HCT116 (cell line): Measurements from ENCODE around the gene NFIX. TPM values are rescaled to one million over a fixed set of nuclear protein-coding genes. Genes with fewer than 3 reads are reported as not detected.

Source experiments
- ATAC-seq: fragments of 200-7000 bp; cut with Tn5 transposase; 2 replicates; pipeline ENCODE4 v1.9.1; 2020; ENCODE audit warnings: mild to moderate bottlenecking, moderate library complexity
- BruUV-seq: library from RNA; stranded (reverse); fragments of 400-500 nt; replicated peaks from 2 replicates; lab custom pipeline; 2021; lab: Mats Ljungman, UMichigan
- CTCF ChIA-PET: fragments of 300-600 bp; sonication (Branson Sonifier 250); formaldehyde crosslinking; loops from one replicate; lab custom pipeline; 2021; ENCODE audit warnings: antibody characterized with exemption; lab: Charles Lee
- POLR2A ChIA-PET: fragments of 300-600, 350-600 bp; sonication (Branson Sonifier 250); formaldehyde crosslinking; loops from one replicate; lab custom pipeline; 2021; ENCODE audit warnings: antibody characterized with exemption; lab: Charles Lee
- RAD21 ChIA-PET, 2 experiments: fragments of 300-600 bp; sonication (Branson Sonifier 250); formaldehyde crosslinking; loops; one replicate each; lab custom pipeline; 2023; ENCODE audit warnings: low total read pairs in 2 of 2; ENCODE audit not compliant: uncharacterized antibody in 2 of 2, unreplicated experiment in 2 of 2, low non-redundant PET in 1 of 2; lab: Charles Lee
- DNase-seq: peaks from one replicate; pipeline ENCODE4 v3.0.0-alpha.2; 2010; ENCODE audit warnings: low read depth, low spot score
- H2AFZ ChIP-seq: fragments of 200-600 bp; shearing (Covaris generic), sonication (generic); 2 replicates; pipeline ENCODE4 v1.6.1; 2017; ENCODE audit warnings: low read depth, mixed run types, mixed read lengths, antibody characterized with exemption, low read length; ENCODE audit not compliant: poor library complexity, severe bottlenecking
- H3K27ac ChIP-seq: 2 replicates; pipeline ENCODE4 v1.5.1; 2012; ENCODE audit warnings: low read depth, low read length
- H3K27me3 ChIP-seq: fragments of 200-600 bp; sonication (generic); 2 replicates; pipeline ENCODE4 v1.6.1; 2016; ENCODE audit warnings: mixed run types, low read length, mixed read lengths; ENCODE audit not compliant: insufficient read depth
- H3K36me3 ChIP-seq, 2 experiments: fragments of 200-500 bp in 1 of 2; fragments of 200-600 bp in 1 of 2; sonication (Bioruptor generic) in 1 of 2; sonication (generic) in 1 of 2; 2 replicates each; pipeline versions ENCODE4 v1.5.1 to v1.6.1; 2014 to 2016; ENCODE audit warnings: low read length in 2 of 2, inconsistent platforms in 1 of 2, mixed read lengths in 1 of 2, mixed run types in 1 of 2; ENCODE audit not compliant: insufficient read depth in 2 of 2, control insufficient read depth in 1 of 2
- H3K4me1 ChIP-seq, 2 experiments: fragments of 200-600 bp in 1 of 2; sonication (generic) in 1 of 2; 2 replicates each; pipeline versions ENCODE4 v1.5.1 to v1.6.1; 2012 to 2017; ENCODE audit warnings: low read length in 2 of 2, inconsistent platforms in 1 of 2, mild to moderate bottlenecking in 1 of 2, mixed read lengths in 1 of 2, mixed run types in 1 of 2, moderate library complexity in 1 of 2; ENCODE audit not compliant: insufficient read depth in 2 of 2, control insufficient read depth in 1 of 2
- H3K4me2 ChIP-seq: fragments of 200-600 bp; sonication (generic); 2 replicates; pipeline ENCODE4 v1.6.1; 2017; ENCODE audit warnings: mixed run types, low read length, mixed read lengths
- H3K4me3 ChIP-seq, 2 experiments: fragments of 200-600 bp in 1 of 2; sonication (generic) in 1 of 2; replicated peaks in 1 of 2; 2 replicates each; pipeline ENCODE4 v1.5.1; 2011 to 2016; ENCODE audit warnings: low read length in 2 of 2, control low read depth in 1 of 2, low read depth in 1 of 2, mild to moderate bottlenecking in 1 of 2, mixed read lengths in 1 of 2, mixed run types in 1 of 2
- H3K79me2 ChIP-seq: fragments of 200-600 bp; sonication (generic); 2 replicates; pipeline ENCODE4 v1.6.1; 2017; ENCODE audit warnings: mild to moderate bottlenecking, mixed run types, low read length, moderate library complexity, mixed read lengths; ENCODE audit not compliant: insufficient read depth
- H3K9ac ChIP-seq: fragments of 200-600 bp; sonication (generic); 2 replicates; pipeline ENCODE4 v1.6.1; 2016; ENCODE audit warnings: low read length, mixed read lengths
- H3K9me2 ChIP-seq: fragments of 200-600 bp; sonication (generic), shearing (Covaris generic); 2 replicates; pipeline ENCODE4 v1.6.1; 2017; ENCODE audit warnings: mixed run types, mild to moderate bottlenecking, moderate library complexity; ENCODE audit not compliant: insufficient read depth
- H3K9me3 ChIP-seq, 2 experiments: fragments of 200-500 bp in 1 of 2; fragments of 200-600 bp in 1 of 2; sonication (Bioruptor generic) in 1 of 2; sonication (generic) in 1 of 2; 2 replicates each; pipeline ENCODE4 v1.6.1; 2014 to 2017; ENCODE audit warnings: low read length in 2 of 2, mixed read lengths in 2 of 2, inconsistent platforms in 1 of 2, low read depth in 1 of 2, mild to moderate bottlenecking in 1 of 2, mixed run types in 1 of 2, moderate library complexity in 1 of 2; ENCODE audit not compliant: control insufficient read depth in 1 of 2, insufficient read depth in 1 of 2
- H4K20me1 ChIP-seq: fragments of 200-600 bp; sonication (generic), shearing (Covaris generic); 2 replicates; pipeline ENCODE4 v1.6.1; 2017; ENCODE audit warnings: mixed run types, mild to moderate bottlenecking, moderate library complexity; ENCODE audit not compliant: insufficient read depth
- CBX3 ChIP-seq: IDR thresholded peaks from 2 replicates; pipeline ENCODE4 v1.6.1; 2012; ENCODE audit warnings: low read depth
- CEBPB ChIP-seq: IDR thresholded peaks from 2 replicates; pipeline ENCODE4 v1.6.1; 2012; ENCODE audit warnings: low read depth
- EGR1 ChIP-seq: IDR thresholded peaks from 2 replicates; pipeline ENCODE4 v1.6.1; 2012; ENCODE audit warnings: low read depth
- FOSL1 ChIP-seq: IDR thresholded peaks from 2 replicates; pipeline ENCODE4 v1.6.1; 2012; ENCODE audit warnings: low read depth
- JUND ChIP-seq: IDR thresholded peaks from 2 replicates; pipeline ENCODE4 v1.6.1; 2012
- POLR2A ChIP-seq: IDR thresholded peaks from 2 replicates; pipeline ENCODE4 v1.7.0; 2011; ENCODE audit warnings: borderline replicate concordance; ENCODE audit not compliant: insufficient read depth, insufficient read length; ENCODE audit errors: extremely low read depth
- POLR2AphosphoS5 ChIP-seq: IDR thresholded peaks from 2 replicates; pipeline ENCODE4 v1.6.1; 2011; ENCODE audit warnings: mild to moderate bottlenecking, low read depth, low read length, moderate library complexity
- RAD21 ChIP-seq: IDR thresholded peaks from 2 replicates; pipeline ENCODE4 v1.6.1; 2012; ENCODE audit warnings: low read depth, mild to moderate bottlenecking
- SRF ChIP-seq: IDR thresholded peaks from 2 replicates; pipeline ENCODE4 v1.6.1; 2012; ENCODE audit warnings: low read depth
- TCF7L2 ChIP-seq: IDR thresholded peaks from 2 replicates; pipeline ENCODE4 v1.7.0; 2011; ENCODE audit warnings: borderline replicate concordance, inconsistent platforms; ENCODE audit not compliant: insufficient read depth, insufficient read length; ENCODE audit errors: extremely low read depth
- ZFX ChIP-seq: fragments of 450-650 bp; IDR thresholded peaks from 2 replicates; pipeline ENCODE4 v1.6.1; 2017
- ZNF274 ChIP-seq: fragments of 200-500 bp; sonication (Bioruptor generic); IDR thresholded peaks from 2 replicates; pipeline ENCODE4 v1.6.1; 2014; ENCODE audit warnings: mild to moderate bottlenecking, low read depth, low read length, inconsistent platforms
- intact Hi-C: fragments of 100-400 bp; cut with micrococcal nuclease; formaldehyde crosslinking; loops from 2 replicates; pipeline ENCODE4 v1.10.0; 2022
- total RNA-seq: library from RNA; stranded (reverse); gene quantifications from one replicate; pipeline ENCODE4 v1.2.1, GENCODE V29; 2021; ENCODE audit not compliant: unreplicated experiment
- TF ChIP-seq, protein P1 (sequence below), 3 experiments: fragments of 200-600 bp in 1 of 3; sonication (generic) in 1 of 3; IDR thresholded peaks in 2 of 3; conservative IDR thresholded peaks in 1 of 3; 2 replicates each; pipeline ENCODE4 v1.5.1; 2012 to 2017; ENCODE audit warnings: low read depth in 2 of 3, low read length in 2 of 3, antibody characterized with exemption in 1 of 3, borderline replicate concordance in 1 of 3, control low read depth in 1 of 3, mild to moderate bottlenecking in 1 of 3, mixed read lengths in 1 of 3, mixed run types in 1 of 3, moderate library complexity in 1 of 3; ENCODE audit not compliant: insufficient read depth in 1 of 3
- TF ChIP-seq, protein P2 (sequence below): IDR thresholded peaks from 2 replicates; pipeline ENCODE4 v1.6.1; 2012; ENCODE audit warnings: low read depth

The NFIX gene
- total RNA-seq, 1 experiment from 2014 or later = 34.8 TPM

DNA sequence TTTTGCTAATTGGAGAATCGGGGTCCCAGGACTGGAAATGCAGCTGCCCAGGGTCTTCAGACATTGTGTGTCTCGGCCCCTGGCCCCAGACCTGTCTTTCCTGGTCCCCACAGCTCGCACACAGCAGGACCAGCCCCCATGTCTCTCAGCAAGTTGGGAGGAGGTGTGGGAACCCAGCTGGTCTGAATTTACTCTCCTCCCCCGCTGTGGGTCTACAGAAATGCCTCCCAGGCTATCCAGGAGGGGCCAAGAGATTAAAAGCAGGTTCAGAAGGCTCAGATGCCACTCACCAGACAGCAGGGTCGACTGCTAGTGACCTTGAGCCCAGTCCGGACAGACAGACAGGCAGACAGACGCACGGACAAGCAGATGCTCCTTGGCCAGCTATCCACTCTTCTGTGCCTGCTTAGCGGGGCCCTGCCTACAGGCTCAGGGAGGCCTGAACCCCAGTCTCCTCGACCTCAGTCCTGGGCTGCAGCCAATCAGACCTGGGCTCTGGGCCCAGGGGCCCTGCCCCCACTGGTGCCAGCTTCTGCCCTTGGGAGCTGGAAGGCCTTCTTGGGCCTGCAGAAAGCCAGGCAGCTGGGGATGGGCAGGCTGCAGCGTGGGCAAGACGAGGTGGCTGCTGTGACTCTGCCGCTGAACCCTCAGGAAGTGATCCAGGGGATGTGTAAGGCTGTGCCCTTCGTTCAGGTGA is 25.8 kb upstream of the NFIX start, which contains the start of gene DAND5:
Gene DAND5 (plus strand): TSS at position 285 of the 697 bp plus-strand sequence. CDS start 85 bp downstream, at position 370.
- POLR2A ChIA-PET = no interaction called here
- Histone ChIP-seq H3K79me2 (no peaks in the 10 kb centered on the region), H3K4me1 (peaks cover 3 to 22% of the 10 kb centered on the region in 2 experiments; a peak in 3 of 4 replicates), H3K4me3 (no peak within 1 kb of the TSS), H3K4me2 (no peak within 1 kb of the TSS), H3K9ac (no peak within 1 kb of the TSS), H3K9me3 (no peaks in the 10 kb centered on the region), H3K27me3 (no peaks in the 10 kb centered on the region), H2AFZ (no peak within 1 kb of the TSS), H3K36me3 (no peaks in the 10 kb centered on the region), H4K20me1 (no peaks in the 10 kb centered on the region), H3K9me2 (no peaks in the 10 kb centered on the region), H3K27ac (no peak within 1 kb of the TSS)
- TF ChIP-seq FOSL1 (no peak), ZFX (no peak), TCF7L2 (no peak), ZNF274 (no peak), CBX3 (no peak), EGR1 (no peak), JUND (no peak), POLR2A (no peak), RAD21 (no peak), CEBPB (no peak), SRF (no peak), POLR2AphosphoS5 (no peak)
- TF ChIP-seq, protein P1, sequence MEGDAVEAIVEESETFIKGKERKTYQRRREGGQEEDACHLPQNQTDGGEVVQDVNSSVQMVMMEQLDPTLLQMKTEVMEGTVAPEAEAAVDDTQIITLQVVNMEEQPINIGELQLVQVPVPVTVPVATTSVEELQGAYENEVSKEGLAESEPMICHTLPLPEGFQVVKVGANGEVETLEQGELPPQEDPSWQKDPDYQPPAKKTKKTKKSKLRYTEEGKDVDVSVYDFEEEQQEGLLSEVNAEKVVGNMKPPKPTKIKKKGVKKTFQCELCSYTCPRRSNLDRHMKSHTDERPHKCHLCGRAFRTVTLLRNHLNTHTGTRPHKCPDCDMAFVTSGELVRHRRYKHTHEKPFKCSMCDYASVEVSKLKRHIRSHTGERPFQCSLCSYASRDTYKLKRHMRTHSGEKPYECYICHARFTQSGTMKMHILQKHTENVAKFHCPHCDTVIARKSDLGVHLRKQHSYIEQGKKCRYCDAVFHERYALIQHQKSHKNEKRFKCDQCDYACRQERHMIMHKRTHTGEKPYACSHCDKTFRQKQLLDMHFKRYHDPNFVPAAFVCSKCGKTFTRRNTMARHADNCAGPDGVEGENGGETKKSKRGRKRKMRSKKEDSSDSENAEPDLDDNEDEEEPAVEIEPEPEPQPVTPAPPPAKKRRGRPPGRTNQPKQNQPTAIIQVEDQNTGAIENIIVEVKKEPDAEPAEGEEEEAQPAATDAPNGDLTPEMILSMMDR (IDR thresholded peaks at IDR 0.05 in 2 of 3, conservative IDR thresholded peaks at IDR 0.05 in 1 of 3; ENCODE audit: borderline replicate concordance in 1 of 3, insufficient read depth in 1 of 3, low read depth in 2 of 3, low read length in 2 of 3) = no peak
- TF ChIP-seq, protein P2, sequence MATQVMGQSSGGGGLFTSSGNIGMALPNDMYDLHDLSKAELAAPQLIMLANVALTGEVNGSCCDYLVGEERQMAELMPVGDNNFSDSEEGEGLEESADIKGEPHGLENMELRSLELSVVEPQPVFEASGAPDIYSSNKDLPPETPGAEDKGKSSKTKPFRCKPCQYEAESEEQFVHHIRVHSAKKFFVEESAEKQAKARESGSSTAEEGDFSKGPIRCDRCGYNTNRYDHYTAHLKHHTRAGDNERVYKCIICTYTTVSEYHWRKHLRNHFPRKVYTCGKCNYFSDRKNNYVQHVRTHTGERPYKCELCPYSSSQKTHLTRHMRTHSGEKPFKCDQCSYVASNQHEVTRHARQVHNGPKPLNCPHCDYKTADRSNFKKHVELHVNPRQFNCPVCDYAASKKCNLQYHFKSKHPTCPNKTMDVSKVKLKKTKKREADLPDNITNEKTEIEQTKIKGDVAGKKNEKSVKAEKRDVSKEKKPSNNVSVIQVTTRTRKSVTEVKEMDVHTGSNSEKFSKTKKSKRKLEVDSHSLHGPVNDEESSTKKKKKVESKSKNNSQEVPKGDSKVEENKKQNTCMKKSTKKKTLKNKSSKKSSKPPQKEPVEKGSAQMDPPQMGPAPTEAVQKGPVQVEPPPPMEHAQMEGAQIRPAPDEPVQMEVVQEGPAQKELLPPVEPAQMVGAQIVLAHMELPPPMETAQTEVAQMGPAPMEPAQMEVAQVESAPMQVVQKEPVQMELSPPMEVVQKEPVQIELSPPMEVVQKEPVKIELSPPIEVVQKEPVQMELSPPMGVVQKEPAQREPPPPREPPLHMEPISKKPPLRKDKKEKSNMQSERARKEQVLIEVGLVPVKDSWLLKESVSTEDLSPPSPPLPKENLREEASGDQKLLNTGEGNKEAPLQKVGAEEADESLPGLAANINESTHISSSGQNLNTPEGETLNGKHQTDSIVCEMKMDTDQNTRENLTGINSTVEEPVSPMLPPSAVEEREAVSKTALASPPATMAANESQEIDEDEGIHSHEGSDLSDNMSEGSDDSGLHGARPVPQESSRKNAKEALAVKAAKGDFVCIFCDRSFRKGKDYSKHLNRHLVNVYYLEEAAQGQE = no peak
- ATAC-seq = no peak
- BruUV-seq = no TSS peak
- DNase-seq = no peak
- RAD21 ChIA-PET = no interaction called here
- intact Hi-C loops = no loop called here
- CTCF ChIA-PET = interaction anchor here (1.2 kb wide), 2 partner anchors 9 to 124 kb away, joined by 3 read pairs; no protein-coding TSS in a partner anchor
